ENCODE results near the gene TUFT1.

- no peak for TF ChIP-seq POLR2A (IDR thresholded peaks at IDR 0.05; ENCODE audit: low read depth, low read length)
- no peak for TF ChIP-seq POLR2AphosphoS5 (IDR thresholded peaks at IDR 0.05; ENCODE audit: low read depth, low read length)
- no peak for TF ChIP-seq SPI1 (IDR thresholded peaks at IDR 0.05; ENCODE audit: low read depth, low read length)
- TF ChIP-seq POU2F2 (IDR thresholded peaks at IDR 0.05; ENCODE audit: low read depth, low read length) = no peak
- TF ChIP-seq TAF1 (IDR thresholded peaks at IDR 0.05; ENCODE audit: low read depth, low read length) = no peak
- TF ChIP-seq PAX5 (IDR thresholded peaks at IDR 0.05; ENCODE audit: insufficient read depth, low read length, severe bottlenecking) = no peak
Measured at GRCh38 chr1:151502859-151503780, 37.0 kb upstream of the TUFT1 start.

Data from GM12891 (cell line).